ENCODE measurements around the gene QSOX2.
"Not testable (repeated sequence)": the region's sequence is repeated elsewhere in the genome, so short reads cannot be mapped to it uniquely, and the experiment has no call there.

Gene QSOX2

DNA sequence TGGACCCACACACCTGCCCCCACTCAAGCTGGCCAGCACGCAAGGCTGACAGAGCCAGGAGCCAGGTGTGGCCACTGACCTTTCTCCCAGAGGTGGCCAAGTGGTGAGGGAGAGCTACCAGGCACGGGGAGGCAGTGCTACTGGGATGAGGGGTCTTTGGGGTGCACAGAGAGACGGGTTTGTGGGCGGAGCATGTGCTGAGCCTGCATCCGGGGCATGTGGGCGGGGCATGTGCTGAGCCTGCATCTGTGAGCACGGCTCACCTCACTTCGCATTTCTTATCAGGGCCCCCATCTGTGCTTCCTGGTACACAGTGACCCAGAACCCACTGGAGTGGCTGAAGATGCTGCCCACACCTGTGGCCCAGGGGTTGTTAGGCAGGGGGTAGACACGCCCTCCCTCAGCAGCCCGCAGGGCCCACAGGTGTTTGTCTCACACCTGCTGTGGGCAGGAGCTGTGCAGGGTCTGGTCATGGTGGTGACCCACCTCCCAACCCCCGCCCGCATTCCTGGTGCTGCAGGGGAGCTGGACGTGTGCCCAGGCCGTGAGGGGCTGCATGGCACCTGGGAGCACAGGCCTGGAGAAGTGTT lies 36.8 kb upstream of the QSOX2 start:
- no peak for DNase-seq

DNA sequence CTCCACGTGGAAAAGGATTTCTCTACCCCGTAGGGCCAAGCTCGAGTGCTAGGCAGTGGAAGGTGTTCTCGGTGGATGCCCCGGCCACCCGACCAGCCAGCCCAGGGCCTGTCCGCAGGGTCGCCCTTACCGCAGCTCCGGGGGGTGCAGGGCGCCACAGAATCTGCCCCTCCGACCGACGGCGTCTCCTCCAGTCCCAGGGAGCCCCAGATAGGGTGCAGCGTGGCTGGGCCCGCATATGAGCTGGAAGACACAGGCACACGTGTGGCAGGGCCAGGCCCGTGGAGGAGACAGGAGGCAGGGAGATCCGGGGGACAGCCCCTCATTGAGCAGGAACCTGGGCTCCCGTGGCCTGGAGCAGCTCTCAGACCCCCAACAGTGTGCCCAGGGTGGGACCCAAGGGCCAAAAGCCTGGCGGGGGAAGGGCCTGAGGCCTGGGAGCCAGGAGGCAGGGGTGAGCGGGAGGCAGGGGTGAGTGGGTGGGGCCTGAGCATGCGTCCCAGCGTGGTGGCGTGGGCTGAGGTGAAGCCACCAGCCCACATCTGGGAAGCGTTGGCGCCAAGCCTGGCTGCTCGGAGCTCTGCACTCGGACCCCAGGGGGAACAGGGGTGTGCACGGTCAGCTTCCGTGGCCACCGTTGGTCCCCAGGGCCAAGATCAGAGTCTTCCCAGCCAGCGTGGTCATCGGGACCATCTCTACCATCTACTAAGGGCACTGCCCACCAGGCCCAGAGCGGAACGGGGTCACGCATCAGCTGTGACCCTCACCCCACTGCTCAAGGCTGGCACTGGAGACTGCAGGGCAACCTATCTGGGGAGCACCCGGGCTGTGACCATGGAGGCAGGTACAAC lies 36.0 kb upstream of the QSOX2 start:
- no peak for DNase-seq

- no peak for DNase-seq
These were observed 35.1 kb upstream of the QSOX2 start for GRCh38 chr9:136280535-136281315.

GRCh38 chr9:136279471-136279870 lies 33.9 kb upstream of the QSOX2 start:
- DNase-seq: no peak

DNA sequence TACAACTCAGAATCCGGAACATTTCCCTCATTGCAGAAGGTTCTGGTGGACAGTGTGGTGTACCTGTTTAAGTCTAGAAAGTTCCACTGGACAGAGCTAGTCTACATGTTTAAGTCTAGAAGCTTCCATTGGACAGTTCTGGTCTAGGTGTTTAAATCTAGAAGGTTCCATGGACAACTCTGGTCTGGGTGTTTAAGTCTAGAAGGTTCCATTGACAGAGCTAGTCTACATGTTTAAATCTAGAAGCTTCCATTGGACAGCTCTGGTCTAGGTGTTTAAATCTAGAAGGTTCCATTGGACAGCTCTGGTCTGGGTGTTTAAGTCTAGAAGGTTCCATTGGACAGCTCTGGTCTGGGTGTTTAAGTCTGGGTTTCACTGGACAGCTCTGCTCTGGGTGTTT lies 33.3 kb upstream of the QSOX2 start:
- DNase-seq: no peak

- DNase-seq: no peak
These were observed 32.6 kb upstream of the QSOX2 start for GRCh38 chr9:136278221-136278620.

DNA sequence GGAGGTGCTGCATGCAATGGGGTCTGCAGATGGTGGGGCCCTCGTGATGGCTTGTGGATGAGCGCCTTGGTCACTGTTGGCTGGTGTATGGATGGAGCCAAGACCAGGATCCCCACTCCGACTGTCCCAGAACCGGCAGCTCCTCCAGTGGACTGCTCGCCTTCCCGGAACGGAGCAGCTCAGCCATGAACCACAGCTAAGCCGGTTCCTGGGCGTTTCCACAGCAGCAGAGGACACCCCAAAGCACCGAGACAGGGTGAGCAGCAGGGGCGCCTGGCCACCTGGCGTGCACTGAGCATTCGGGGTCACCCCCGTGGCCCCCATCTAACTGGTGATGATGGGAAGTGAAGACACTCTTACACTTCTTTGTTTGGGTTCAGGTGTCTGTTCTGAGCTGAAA lies 32.1 kb upstream of the QSOX2 start:
- DNase-seq: no peak

GRCh38 chr9:136276716-136277115 lies 31.1 kb upstream of the QSOX2 start:
- no peak for DNase-seq

DNA sequence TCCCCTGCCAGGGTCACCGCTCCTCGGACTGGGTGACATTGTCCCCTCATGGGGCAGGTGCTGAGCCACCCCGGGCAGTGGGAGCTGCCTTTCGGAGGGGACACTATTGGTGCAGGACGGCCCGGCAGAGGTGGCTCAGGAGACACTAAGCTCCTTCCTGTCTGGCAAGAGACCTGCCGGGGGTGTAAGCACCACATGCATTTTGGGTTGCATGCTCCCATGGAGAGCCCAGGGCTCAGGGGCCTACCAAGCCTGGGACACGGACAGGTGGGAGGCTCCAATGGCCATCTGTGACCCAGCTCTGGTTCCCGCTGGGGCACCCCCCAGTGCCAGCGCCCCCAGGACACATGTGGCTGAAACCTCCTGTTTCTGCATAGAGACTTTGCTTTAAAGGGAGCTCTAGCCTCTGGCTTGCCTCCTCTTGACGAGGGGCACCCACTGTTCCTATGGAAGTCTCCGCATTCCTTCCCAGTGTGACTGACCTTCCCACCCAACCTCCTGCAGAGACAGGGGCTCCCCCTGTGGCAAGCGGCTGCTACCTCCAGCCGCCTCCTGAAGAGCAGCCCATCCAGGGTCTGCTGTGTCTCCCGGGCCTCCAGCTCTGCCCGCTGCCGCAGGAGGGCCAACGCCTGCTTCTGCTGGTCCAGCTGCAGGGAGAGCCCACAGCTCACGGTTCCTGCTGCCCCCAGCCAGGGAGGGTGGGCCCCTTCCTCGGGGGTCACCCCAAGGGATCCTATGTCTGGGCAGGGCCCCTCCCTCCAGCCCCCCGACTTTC lies 30.2 kb upstream of the QSOX2 start:
- no peak for DNase-seq

DNA sequence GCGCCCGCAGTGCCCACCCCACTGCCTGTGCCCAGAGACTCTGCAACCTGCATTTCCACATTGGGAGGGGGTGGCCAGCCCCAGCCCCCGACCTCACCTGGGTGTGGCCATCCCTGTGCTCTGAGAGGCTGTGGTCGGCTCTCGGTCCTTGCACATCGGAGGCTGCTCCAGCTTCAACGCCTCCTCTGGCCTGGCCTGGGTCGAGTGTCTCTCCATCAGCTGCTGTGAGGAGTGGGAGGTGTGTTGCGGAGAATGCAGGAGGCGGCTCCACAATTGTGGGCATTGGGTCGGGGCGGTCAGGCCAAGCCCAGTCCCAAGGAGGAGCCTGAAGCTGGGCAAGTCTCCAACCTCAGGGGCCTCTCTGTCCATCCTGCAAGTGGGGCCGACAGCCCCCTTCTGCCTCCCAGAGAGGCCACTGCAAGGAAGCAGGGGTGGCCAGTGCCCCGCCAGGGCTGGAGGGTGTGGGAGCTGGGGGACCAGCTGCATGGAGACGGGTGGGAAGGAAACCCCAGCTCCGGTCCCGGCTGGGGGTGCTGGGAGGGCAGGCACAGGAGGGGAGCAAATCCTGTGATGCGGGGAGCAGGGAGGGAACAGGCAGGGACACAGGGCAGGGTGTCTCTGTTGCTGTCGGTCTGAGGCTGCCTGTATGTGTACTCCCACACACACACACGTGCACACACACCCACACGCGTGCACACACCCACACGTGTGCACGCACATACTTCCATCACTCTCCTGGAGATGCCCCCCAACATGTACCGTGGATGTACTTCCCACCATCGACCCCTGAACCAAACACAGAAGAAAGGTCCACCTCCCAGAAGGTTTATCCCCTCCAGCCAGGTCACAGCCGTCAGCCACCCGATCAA lies 29.4 kb upstream of the QSOX2 start:
- DNase-seq: no peak

GRCh38 chr9:136273921-136274785 lies 28.5 kb upstream of the QSOX2 start:
- no peak for DNase-seq

DNA sequence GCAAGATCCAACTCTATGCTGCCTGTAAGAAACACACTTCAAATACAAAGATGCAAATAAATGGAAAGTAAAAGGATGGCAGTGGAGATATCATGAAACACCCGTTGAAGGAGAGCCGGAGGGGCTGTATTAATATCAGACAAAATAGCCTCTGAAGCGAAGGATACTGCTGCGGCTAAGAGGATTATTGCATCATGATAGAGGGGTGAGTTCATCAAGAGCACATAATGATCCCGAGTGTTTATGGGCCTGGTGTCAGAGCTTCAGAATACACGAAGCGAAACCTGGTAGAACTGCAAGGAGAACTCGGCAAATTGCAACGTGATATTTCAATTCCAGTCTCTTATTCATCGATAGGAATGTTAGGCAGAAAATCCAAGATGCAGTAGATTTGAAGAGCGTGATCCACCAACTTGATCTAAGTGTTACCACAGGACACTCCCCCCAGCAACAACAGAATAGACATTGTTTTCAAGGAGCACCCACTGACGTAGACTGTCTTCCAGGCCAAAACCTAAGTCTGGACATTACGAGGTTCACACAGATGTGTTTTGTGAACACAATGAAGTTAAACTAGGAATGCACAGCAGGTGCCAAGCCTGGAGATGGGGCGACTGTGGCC lies 27.7 kb upstream of the QSOX2 start:
- DNase-seq: no peak

DNA sequence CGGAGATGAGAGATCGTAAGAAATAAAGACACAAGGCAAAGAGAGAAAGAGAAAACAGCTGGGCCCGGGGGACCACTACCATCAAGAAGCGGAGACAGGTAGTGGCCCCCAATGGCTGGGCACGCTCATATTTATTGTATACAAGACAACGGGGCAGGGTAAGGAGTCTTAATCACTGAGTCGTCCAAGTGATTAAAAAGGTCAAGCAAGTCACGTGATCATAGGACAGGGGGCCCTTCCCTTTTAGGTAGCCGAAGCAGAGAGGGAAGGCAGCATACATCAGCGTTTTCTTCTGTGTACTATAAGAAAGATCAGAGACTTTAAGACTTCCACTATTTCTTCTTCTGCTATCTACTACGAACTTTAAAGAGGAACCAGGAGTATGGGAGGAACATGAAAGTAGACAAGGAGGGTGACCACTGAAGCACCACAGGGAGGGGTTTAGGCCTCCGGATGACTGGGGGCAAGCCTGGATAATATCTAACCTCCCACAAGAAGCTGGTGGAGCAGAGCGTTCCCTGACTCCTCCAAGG lies 24.6 kb upstream of the QSOX2 start:
- no peak for DNase-seq

DNA sequence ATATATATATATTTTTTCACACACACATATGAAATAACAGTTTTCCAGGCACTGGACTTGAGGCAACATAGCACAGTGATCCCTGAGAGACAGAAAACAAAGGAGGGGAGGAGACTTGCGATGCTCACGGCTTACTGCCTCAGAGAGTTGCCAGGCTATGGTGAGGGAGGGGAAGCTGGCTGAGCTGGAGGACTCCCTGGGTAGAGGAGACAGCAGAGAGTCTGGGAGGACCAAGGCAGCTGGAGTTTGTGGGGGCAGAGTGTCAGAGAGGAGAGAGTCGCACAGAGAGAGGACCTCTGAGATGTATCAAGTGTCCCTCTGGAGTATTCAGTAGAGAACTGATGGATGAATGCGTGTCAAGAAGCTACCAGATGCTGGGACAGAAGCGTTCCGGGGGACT lies 23.1 kb upstream of the QSOX2 start:
- no peak for DNase-seq

- DNase-seq: no peak
These were observed 22.7 kb upstream of the QSOX2 start for GRCh38 chr9:136268318-136268717.

- DNase-seq: no peak
These were observed 21.9 kb upstream of the QSOX2 start for GRCh38 chr9:136267261-136268111.

DNA sequence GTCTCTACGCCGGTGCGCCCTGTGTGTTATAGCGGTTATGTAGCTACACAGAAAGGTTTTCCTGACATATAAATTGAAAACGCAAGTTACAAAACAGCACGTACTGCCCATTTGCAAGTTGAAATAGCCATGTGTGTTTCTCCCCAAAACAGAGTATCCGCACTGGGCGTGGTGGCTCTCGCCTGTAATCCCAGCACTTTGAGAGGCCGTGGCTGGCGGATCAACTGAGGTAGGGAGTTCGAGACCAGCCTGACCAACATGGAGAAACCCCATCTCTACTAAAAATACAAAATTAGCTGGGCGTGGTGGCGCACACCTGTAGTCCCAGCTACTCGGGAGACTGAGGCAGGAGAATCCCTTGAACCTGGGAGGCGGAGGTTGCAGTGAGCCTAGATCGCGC lies 21.0 kb upstream of the QSOX2 start:
- DNase-seq: not testable (repeated sequence)

DNA sequence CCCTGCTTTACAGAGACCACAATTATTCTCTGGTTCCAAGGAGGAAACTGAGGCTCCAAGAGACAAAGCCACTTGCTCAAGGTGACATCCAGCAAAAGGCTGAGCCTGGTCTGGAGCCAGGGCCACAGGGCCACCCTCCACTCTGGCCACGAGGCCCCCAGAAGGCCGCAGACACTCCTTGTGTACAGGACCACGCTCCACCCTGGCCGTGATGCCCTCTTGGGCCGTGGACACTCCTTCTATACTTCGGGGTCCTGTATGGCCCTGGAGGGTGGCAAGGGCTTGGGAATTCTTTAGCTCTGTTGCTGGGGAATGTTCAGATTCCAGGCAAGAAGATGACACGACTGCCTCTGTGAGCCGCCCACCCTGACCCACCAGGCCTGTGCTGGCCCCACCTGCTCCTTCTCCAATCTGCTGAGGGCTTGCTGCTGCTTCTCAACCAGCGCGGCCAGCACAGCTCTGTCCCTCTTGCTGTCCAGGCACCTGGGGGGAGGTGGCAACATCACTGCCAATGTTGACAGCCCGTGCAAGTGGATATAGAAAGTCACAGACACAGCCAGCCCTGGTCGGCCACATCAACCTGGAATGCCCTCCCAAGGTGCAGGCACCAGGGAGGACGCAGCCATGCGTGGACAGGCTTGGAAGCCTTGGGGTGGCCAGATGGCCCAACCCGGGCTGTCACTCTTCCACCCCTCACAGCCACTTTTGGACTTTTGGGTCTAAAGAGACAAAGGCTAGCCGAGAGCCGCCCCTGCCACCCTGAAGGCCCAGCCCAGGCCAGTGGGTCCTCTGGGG lies 20.1 kb upstream of the QSOX2 start:
- no peak for DNase-seq

Measured in NCI-H446 treated with DMSO at 0.1 percent for 48 hours (cell line).